ENCODE results near the gene EXOC6.

DNA sequence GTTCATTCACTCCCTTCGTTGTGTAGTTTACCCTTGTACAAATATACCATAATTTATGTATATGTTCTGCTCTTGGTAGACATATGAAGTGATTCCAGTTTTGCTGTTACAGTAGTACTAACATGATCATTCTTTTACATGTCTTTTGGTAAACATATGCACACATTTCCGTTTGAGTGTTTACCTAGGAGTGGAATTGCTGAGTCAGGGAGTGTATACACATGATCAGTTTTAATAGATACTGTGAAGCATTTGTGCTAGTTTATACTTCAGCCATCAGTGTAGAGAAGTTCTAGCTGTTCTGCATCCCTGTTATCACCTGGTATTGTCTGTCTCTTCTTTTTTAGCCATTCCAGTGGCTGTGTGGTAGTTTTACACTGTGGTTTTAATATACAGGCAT lies 177.8 kb downstream of the EXOC6 start:
- TF ChIP-seq POLR2A (IDR thresholded peaks at IDR 0.05), result no peak
- TF ChIP-seq, protein P1, sequence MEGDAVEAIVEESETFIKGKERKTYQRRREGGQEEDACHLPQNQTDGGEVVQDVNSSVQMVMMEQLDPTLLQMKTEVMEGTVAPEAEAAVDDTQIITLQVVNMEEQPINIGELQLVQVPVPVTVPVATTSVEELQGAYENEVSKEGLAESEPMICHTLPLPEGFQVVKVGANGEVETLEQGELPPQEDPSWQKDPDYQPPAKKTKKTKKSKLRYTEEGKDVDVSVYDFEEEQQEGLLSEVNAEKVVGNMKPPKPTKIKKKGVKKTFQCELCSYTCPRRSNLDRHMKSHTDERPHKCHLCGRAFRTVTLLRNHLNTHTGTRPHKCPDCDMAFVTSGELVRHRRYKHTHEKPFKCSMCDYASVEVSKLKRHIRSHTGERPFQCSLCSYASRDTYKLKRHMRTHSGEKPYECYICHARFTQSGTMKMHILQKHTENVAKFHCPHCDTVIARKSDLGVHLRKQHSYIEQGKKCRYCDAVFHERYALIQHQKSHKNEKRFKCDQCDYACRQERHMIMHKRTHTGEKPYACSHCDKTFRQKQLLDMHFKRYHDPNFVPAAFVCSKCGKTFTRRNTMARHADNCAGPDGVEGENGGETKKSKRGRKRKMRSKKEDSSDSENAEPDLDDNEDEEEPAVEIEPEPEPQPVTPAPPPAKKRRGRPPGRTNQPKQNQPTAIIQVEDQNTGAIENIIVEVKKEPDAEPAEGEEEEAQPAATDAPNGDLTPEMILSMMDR (IDR thresholded peaks at IDR 0.05), result no peak
